IMR-90 (cell line): ENCODE data around the gene VPS54. TPM values are rescaled to one million over a fixed set of nuclear protein-coding genes. Genes with fewer than 3 reads are reported as not detected.

Experiments
- ATAC-seq: fragments of 200-7000 bp; cut with Tn5 transposase; 2 replicates; pipeline ENCODE4 v1.9.1; 2020; ENCODE audit warnings: low read depth, mild to moderate bottlenecking, moderate library complexity
- BruUV-seq: library from RNA; stranded (reverse); fragments of 400-500 nt; replicated peaks from 2 replicates; lab custom pipeline; 2021; lab: Mats Ljungman, UMichigan
- CTCF ChIA-PET: fragments of 300-600 bp; formaldehyde crosslinking; extraction: SDS; loops from one replicate; lab custom pipeline; 2021; ENCODE audit warnings: antibody characterized with exemption; lab: Yijun Ruan, JAX
- POLR2A ChIA-PET: fragments of 300-600 bp; sonication (Branson Sonifier 250); formaldehyde crosslinking; loops from one replicate; lab custom pipeline; 2022; ENCODE audit warnings: antibody characterized with exemption; ENCODE audit not compliant: unreplicated experiment; lab: Charles Lee
- DNase-seq: peaks from one replicate; pipeline ENCODE4 v3.0.0; 2013
- H2AFZ ChIP-seq: replicated peaks from 2 replicates; pipeline ENCODE3; 2013; ENCODE audit warnings: low read length, mild to moderate bottlenecking; ENCODE audit not compliant: poor library complexity
- H2AK5ac ChIP-seq: 2 replicates; pipeline ENCODE4 v1.6.1; 2013; ENCODE audit warnings: low read depth, low read length, inconsistent platforms
- H2AK9ac ChIP-seq: replicated peaks from 2 replicates; pipeline ENCODE3; 2013; ENCODE audit warnings: mild to moderate bottlenecking, low read depth, low read length, moderate library complexity; ENCODE audit not compliant: poor library complexity
- H2BK120ac ChIP-seq: 2 replicates; pipeline ENCODE4 v1.6.1; 2013; ENCODE audit warnings: low read depth, low read length, inconsistent platforms
- H2BK15ac ChIP-seq: 3 replicates; pipeline ENCODE4 v1.6.1; 2013; ENCODE audit warnings: low read depth, low read length, inconsistent platforms
- H2BK20ac ChIP-seq: 2 replicates; pipeline ENCODE4 v1.6.1; 2013; ENCODE audit warnings: low read depth, mild to moderate bottlenecking, inconsistent platforms, low read length, moderate library complexity
- H2BK5ac ChIP-seq: 2 replicates; pipeline ENCODE4 v1.6.1; 2013; ENCODE audit warnings: mild to moderate bottlenecking, low read depth, low read length, inconsistent platforms; ENCODE audit not compliant: poor library complexity, severe bottlenecking
- H3K14ac ChIP-seq: replicated peaks from 2 replicates; pipeline ENCODE4 v1.6.1; 2013; ENCODE audit warnings: low read depth, low read length, inconsistent platforms
- H3K18ac ChIP-seq: 2 replicates; pipeline ENCODE4 v1.6.1; 2013; ENCODE audit warnings: low read depth, low read length, control low read depth
- H3K23ac ChIP-seq: 2 replicates; pipeline ENCODE4 v1.6.1; 2013; ENCODE audit warnings: low read depth, low read length, inconsistent platforms
- H3K27ac ChIP-seq: 2 replicates; pipeline ENCODE4 v1.5.1; 2013; ENCODE audit warnings: mild to moderate bottlenecking, control low read depth, low read length; ENCODE audit not compliant: insufficient read depth
- H3K27me3 ChIP-seq: 2 replicates; pipeline ENCODE4 v1.6.1; 2013; ENCODE audit warnings: low read length; ENCODE audit not compliant: control insufficient read depth, insufficient read depth
- H3K36me3 ChIP-seq: 2 replicates; pipeline ENCODE4 v1.6.1; 2013; ENCODE audit warnings: low read length, mixed read lengths; ENCODE audit not compliant: control insufficient read depth, insufficient read depth
- H3K4ac ChIP-seq: 2 replicates; pipeline ENCODE4 v1.6.1; 2013; ENCODE audit warnings: low read depth, low read length, inconsistent platforms
- H3K4me1 ChIP-seq: 2 replicates; pipeline ENCODE4 v1.6.1; 2013; ENCODE audit warnings: low read length, mixed read lengths; ENCODE audit not compliant: control insufficient read depth, insufficient read depth
- H3K4me2 ChIP-seq: 2 replicates; pipeline ENCODE4 v1.6.1; 2013; ENCODE audit warnings: low read depth, mild to moderate bottlenecking, control low read depth, low read length, moderate library complexity
- H3K4me3 ChIP-seq: 2 replicates; pipeline ENCODE4 v1.5.1; 2013; ENCODE audit warnings: low read depth, mild to moderate bottlenecking, control low read depth, low read length, moderate library complexity; ENCODE audit not compliant: insufficient read depth
- H3K56ac ChIP-seq: 2 replicates; pipeline ENCODE4 v1.6.1; 2013; ENCODE audit warnings: low read length, inconsistent platforms; ENCODE audit not compliant: insufficient read depth; ENCODE audit errors: extremely low read depth
- H3K79me1 ChIP-seq, 2 experiments: 2 replicates each; pipeline ENCODE4 v1.6.1; 2013; ENCODE audit warnings: low read length in 2 of 2, inconsistent platforms in 1 of 2, low read depth in 1 of 2
- H3K9ac ChIP-seq: 2 replicates; pipeline ENCODE4 v1.6.1; 2013; ENCODE audit warnings: low read depth, low read length, control low read depth
- H3K9me1 ChIP-seq: 2 replicates; pipeline ENCODE4 v1.6.1; 2013; ENCODE audit warnings: low read length, inconsistent platforms; ENCODE audit not compliant: insufficient read depth
- H3K9me3 ChIP-seq: 2 replicates; pipeline ENCODE4 v1.6.1; 2013; ENCODE audit warnings: low read length; ENCODE audit not compliant: control insufficient read depth, insufficient read depth
- H4K20me1 ChIP-seq: 2 replicates; pipeline ENCODE4 v1.6.1; 2013; ENCODE audit warnings: low read length, inconsistent platforms; ENCODE audit not compliant: insufficient read depth
- H4K5ac ChIP-seq: 2 replicates; pipeline ENCODE4 v1.6.1; 2013; ENCODE audit warnings: mild to moderate bottlenecking, low read depth, low read length, control low read depth
- H4K8ac ChIP-seq, 2 experiments: 2 replicates each; pipeline ENCODE4 v1.6.1; 2013; ENCODE audit warnings: low read depth in 2 of 2, low read length in 2 of 2, control low read depth in 1 of 2, inconsistent platforms in 1 of 2
- H4K91ac ChIP-seq: 2 replicates; pipeline ENCODE4 v1.6.1; 2013; ENCODE audit warnings: low read depth, low read length, inconsistent platforms; ENCODE audit not compliant: insufficient read depth
- RFX5 ChIP-seq: IDR thresholded peaks from 2 replicates; pipeline ENCODE4 v1.8.0; 2012; ENCODE audit warnings: low read depth, mild to moderate bottlenecking, low read length, moderate library complexity
- SMC3 ChIP-seq: fragments of 150-350 bp; IDR thresholded peaks from 2 replicates; pipeline ENCODE4 v1.6.1; 2016; ENCODE audit warnings: low read depth, mild to moderate bottlenecking, antibody characterized with exemption, low read length, moderate library complexity
- WGBS, 2 experiments: methylation state at CpG; one replicate each; pipeline versions ENCODE4 v1.1.5 to v1.1.7; 2013; ENCODE audit warnings: missing lambda C conversion rate in 2 of 2; ENCODE audit not compliant: insufficient read length in 1 of 2; ENCODE audit errors: extremely low coverage in 2 of 2; 5-methylcytosine and 5-hydroxymethylcytosine counted together
- dilution Hi-C: fragments of 300-500 bp; cut with HindIII; formaldehyde crosslinking; loops from one replicate; pipeline ENCODE4 v1.14.3; 2018; ENCODE audit warnings: low sequenced_read_pairs; ENCODE audit not compliant: unreplicated experiment
- in situ Hi-C: fragments of 300-500 bp; cut with MboI; formaldehyde crosslinking; loops from 3 replicates; pipeline ENCODE4 v1.14.3; 2019; ENCODE audit warnings: low sequenced_read_pairs, inconsistent platforms, mixed read lengths
- intact Hi-C: fragments of 100-400 bp; cut with micrococcal nuclease; formaldehyde crosslinking; loops from 2 replicates; pipeline ENCODE4 v1.10.0; 2022
- polyA plus RNA-seq, 3 experiments: library from polyadenylated mRNA; depleted of rRNA; stranded (reverse); fragments of >200 nt; gene quantifications; 2 replicates each; pipeline ENCODE4 v1.2.3, GENCODE V29; 2012; ENCODE audit warnings: low replicate concordance in 1 of 3
- total RNA-seq: library from RNA; depleted of rRNA; stranded (reverse); fragments of >200 nt; gene quantifications from 2 replicates; pipeline ENCODE4 v1.2.3, GENCODE V29; 2012

The VPS54 gene
- total and polyA plus RNA-seq, 2 of the 4 experiments (the other 2 are of a cell fraction) = 7.1 to 18.1 TPM

GRCh38 chr2:63856303-63856603, 163.0 kb downstream of the VPS54 start:
- H4K5ac ChIP-seq = no peak overlapping the region
- H4K91ac ChIP-seq = no peak overlapping the region
- no peak overlapping the region for H2AK5ac ChIP-seq
- no peak overlapping the region for H2AFZ ChIP-seq
- TF ChIP-seq SMC3 = no peak
- TF ChIP-seq RFX5 = no peak
- H3K4me3 ChIP-seq = no peak overlapping the region
- H3K9ac ChIP-seq = no peak overlapping the region
- in situ Hi-C loops (loop anchor here (10.0 kb wide), 2 partner anchors 161 to 251 kb away; no protein-coding TSS in a partner anchor), dilution Hi-C loops (loop anchor here (25.0 kb wide), 1 partner anchor 169 kb away; no protein-coding TSS in a partner anchor), intact Hi-C loops (no loop called here)
- no peak overlapping the region for H2BK5ac ChIP-seq
- peaks cover 7% of the 10 kb centered on the region for H3K4me1 ChIP-seq
- no CpG with 5 or more reads among the region's 5 CpGs for WGBS, 2 experiments
- no peak overlapping the region for H2BK20ac ChIP-seq
- no peak overlapping the region for H2BK120ac ChIP-seq
- ChIA-PET POLR2A (no interaction called here), CTCF (interaction anchor here (1.0 kb wide), 1 partner anchor 157 kb away, joined by 5 read pairs; no protein-coding TSS in a partner anchor)
- H2AK9ac ChIP-seq = no peak overlapping the region
- no peak overlapping the region for H3K4ac ChIP-seq
- ATAC-seq = no peak
- no peak overlapping the region for H2BK15ac ChIP-seq
- no peak overlapping the region for H3K56ac ChIP-seq
- no peak for DNase-seq
- no TSS peak for BruUV-seq
- H3K14ac ChIP-seq = no peak overlapping the region
- H3K23ac ChIP-seq = no peak overlapping the region
- H3K36me3 ChIP-seq = peaks cover 26% of the 10 kb centered on the region
- H3K18ac ChIP-seq = no peak overlapping the region
- peaks cover 32% of the 10 kb centered on the region; the same call in 1 of the 2 replicates for H4K20me1 ChIP-seq
- H3K9me1 ChIP-seq = no peaks in the 10 kb centered on the region
- no peak overlapping the region for H4K8ac ChIP-seq
- no peaks in the 10 kb centered on the region for H3K27me3 ChIP-seq
- H3K9me3 ChIP-seq = no peaks in the 10 kb centered on the region
- H3K79me1 ChIP-seq = peaks cover 23 to 48% of the 10 kb centered on the region in 2 experiments
- no peak overlapping the region for H3K4me2 ChIP-seq
- no peak overlapping the region for H3K27ac ChIP-seq
